NCI-H446 (cell line): Measurements from ENCODE around the gene LIN52.

Source experiments
- DNase-seq, 2 experiments: peaks; one replicate each; lab custom pipeline; 2025; lab: John Stamatoyannopoulos, UW

Gene LIN52, protein sequence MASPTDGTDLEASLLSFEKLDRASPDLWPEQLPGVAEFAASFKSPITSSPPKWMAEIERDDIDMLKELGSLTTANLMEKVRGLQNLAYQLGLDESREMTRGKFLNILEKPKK

GRCh38 chr14:74084277-74085046 is at the start of gene LIN52, which contains the start of gene ALDH6A1:
LIN52 (plus strand) TSS chr14:74084956; CDS start chr14:74084975, 19 bp downstream.
ALDH6A1 (minus strand) TSS chr14:74084453; CDS start chr14:74084394, 59 bp downstream.
- peak; percentile 100 for DNase-seq

DNA sequence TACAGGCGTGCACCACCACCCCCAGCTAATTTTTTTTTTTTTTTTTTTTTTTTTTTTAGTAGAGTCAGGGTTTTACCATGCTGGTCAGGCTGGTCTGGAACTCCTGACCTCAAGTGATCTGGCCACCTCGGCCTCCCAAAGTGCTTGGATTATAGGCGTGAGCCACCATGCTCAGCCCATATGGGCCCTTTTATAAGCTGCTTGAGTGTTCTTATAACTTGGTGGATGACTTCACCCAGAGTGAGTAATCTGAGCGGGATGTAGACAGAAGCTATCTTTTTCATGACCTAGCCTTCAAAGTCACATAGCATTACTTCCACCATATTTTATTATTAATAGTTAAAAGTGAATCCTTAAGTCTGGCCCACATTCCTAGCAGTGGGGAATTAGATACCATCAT is 49.2 kb upstream of the LIN52 start:
- DNase-seq: no peak

GRCh38 chr14:74038020-74038859 is 46.5 kb upstream of the LIN52 start:
- DNase-seq: peak; percentile 24 to 66

DNA sequence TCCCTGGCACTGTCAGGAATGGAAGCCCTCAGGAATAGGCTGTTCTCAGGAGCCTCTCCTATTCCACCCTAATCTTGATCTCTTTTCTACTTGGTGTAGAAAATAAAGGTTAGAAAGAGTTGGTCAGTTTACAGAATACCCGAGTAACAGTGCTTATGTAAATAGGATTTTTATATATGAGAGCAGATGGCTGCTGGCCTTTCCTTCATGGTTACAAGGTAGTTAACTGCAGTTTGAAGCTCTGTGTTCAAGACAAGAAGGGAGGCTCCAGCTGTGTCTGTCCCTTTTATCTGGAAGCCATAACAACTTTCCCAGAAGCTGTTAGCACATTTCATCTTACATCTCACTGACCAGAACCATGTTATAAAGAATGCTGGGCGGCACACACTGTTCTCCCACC is 42.5 kb upstream of the LIN52 start:
- no peak for DNase-seq

DNA sequence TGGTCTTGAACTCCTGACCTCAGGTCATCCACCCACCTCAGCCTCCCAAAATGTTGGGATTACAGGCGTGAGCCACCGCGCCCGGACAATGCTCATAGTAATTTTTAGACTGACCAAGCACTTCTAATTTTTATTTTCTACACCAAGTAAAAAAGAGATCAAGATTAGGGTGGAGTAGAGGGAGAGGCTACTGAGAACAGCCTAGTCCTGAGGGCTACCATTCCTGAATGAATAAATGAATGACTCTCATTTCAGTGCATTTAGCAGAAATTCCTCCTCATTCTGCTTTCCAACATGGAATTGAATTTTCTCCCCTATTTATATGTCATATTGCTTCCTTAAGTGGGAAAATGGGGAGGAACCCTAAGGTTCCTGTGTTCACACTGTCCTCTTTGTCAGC is 39.2 kb upstream of the LIN52 start:
- DNase-seq: no peak

GRCh38 chr14:74048281-74048680 is 36.5 kb upstream of the LIN52 start:
- DNase-seq: no peak

DNA sequence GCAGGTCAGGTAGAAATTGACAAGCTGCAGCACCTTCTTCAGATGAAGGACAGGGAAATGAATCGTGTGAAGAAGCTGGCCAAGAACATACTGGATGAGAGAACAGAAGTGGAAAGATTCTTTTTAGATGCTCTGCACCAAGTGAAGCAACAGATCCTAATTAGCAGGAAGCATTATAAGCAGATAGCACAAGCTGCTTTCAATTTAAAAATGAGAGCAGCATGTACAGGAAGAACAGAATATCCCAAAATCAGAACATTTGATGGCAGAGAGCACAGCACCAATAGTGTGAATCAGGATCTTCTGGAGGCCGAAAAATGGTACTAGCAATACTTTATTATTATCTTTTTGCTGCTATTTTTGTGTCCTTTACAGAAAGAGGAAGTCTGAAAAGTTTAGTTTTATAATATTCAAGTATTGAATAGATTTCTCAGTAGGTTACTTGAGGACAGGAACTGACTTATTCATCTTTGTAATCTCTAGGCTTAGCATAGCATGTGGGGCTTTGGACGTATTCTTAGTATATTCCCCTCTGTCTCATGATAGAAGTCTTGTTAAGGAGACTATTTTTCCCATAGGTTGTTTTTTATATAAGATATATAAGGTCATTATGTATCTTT is 34.8 kb upstream of the LIN52 start:
- no peak for DNase-seq

DNA sequence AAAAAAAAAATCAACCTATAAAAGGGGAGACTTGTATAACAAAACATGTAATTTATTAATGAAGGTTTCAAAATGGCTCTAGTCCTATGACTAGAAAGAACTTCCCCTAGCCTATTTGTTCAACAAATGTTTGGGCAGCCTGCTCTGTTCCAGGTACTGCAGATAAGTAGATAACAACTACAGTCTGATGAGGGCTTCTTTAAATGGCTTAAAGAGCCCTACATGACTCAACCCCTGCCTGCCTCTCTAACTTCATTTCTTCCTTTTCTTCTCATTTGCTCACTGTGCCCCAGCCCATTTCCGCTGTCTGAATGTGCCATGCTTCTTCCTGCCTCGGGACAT is 22.0 kb upstream of the LIN52 start:
- no peak for DNase-seq

GRCh38 chr14:74064426-74064825 is 20.3 kb upstream of the LIN52 start:
- DNase-seq: no peak

GRCh38 chr14:74064883-74065282 is 19.9 kb upstream of the LIN52 start:
- DNase-seq: no peak

- no peak for DNase-seq
Measured at GRCh38 chr14:74065746-74066575, 18.8 kb upstream of the LIN52 start.

- DNase-seq: no peak
Measured at GRCh38 chr14:74077401-74077800, 7.4 kb upstream of the LIN52 start.

DNA sequence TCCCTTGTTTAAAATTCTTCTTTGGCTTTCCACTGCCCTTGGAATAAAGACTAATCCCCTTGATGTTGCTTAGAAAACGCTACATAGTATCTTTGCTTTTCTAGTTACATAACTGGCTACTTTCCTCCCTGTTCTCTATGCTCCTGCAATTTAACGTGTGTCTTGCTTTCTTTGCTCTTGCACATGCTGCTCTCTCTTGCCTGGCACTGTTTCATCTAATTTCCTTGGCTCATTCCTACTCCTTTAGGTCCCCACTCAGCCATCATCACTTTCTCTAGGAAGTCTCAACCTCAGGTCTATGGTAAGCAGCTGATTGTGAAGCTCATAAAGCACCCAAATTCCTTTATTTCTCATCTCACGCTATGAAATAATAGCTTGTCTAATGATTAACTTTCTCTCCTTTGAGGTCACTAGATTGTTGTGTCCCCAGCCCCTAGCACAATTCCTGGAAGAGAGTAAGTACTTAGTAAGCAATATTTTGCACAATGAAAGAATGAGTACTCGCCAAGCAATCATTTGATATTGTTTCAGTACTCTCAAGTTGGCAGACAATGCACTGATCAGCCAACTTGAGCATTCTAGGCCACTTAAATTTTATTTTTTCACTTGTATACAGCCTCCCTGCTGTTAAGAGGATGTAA is 3.8 kb upstream of the LIN52 start:
- no peak for DNase-seq

GRCh38 chr14:74081491-74081890 is 3.3 kb upstream of the LIN52 start:
- no peak for DNase-seq

DNA sequence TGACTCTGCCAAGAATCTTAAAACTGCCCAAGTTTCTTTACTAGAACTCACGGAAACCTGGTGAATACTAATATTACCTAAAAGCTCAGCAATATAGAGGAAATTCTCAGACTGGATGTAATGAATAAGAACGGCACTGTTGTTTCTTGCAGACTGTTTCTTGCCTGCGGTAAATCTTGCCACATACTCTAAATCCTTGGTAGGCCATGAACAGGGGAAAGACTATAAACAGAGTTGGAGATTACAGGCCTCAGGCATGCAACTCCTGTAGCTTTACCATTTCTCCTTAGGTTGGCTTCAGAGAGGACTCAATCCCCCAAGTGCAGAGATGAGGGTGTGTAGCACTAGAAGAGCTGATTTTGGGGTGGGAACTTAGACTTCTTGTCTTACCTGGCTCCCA is 1.6 kb upstream of the LIN52 start:
- DNase-seq: no peak

DNA sequence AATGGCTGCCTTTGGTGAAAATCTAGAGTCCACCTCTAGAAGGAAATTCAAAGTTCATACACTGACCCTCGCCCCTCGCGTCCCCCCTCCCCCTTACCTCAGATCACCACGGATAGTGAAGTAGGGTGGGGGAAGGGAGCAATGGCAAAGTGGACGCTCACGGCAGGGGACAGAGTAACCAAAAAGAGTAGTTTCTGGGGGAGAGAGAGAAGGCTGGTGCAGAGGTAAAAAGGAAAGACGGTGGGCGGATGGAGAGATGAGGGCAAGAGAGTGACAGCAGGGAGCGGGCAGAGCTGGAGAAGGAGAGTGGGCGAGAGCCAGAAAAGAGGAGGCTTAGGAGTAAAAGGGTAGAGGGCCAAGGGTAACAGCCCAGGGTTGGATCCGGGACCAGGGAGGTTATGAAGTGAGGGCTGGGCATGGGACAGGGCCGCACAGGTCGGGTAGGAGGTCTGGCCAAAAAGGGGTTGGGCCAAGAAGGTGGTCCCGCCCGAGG is 926 bp upstream of the LIN52 start:
- DNase-seq: no peak

GRCh38 chr14:74085047-74085637 is 386 bp downstream of the LIN52 start:
- DNase-seq: no peak

GRCh38 chr14:74085828-74086227 is 1.1 kb downstream of the LIN52 start:
- no peak for DNase-seq

- DNase-seq: no peak
Measured at GRCh38 chr14:74089251-74090020, 4.7 kb downstream of the LIN52 start.

GRCh38 chr14:74105381-74105780 is 20.6 kb downstream of the LIN52 start:
- no peak for DNase-seq
